Measurements from ENCODE around the gene HMCN1.

- TF ChIP-seq POLR2A (IDR thresholded peaks at IDR 0.05) (no peak), CTCF (IDR thresholded peaks at IDR 0.05) (no peak)
These were observed 253.6 kb downstream of the HMCN1 start for GRCh38 chr1:185987611-185988321.

All from adrenal gland (tissue), 5 donors.